ENCODE data around the gene COPG1. TPM values are rescaled to one million over a fixed set of nuclear protein-coding genes. Genes with fewer than 3 reads are reported as not detected.

COPG1 gene
- total and polyA plus RNA-seq, 2 of the 13 experiments (the other 11 are each of a cell fraction or from before 2014, with no cell fraction given) = 98.6 to 166 TPM

- peak; percentile 54 for TF ChIP-seq ZNF274 (CRISPR knock-in tag; IDR thresholded peaks at IDR 0.05)
- TF ChIP-seq NONO (IDR thresholded peaks at IDR 0.05) = no peak
- peak; percentile 70 for TF ChIP-seq NONO (CRISPR knock-in tag; conservative IDR thresholded peaks at IDR 0.05)
- peak; percentile 79 for TF ChIP-seq CBX1 (IDR thresholded peaks at IDR 0.05; ENCODE audit: low read depth)
- TF ChIP-seq MAFF (IDR thresholded peaks at IDR 0.05; ENCODE audit: low read depth, low read length) = no peak
- TF ChIP-seq ZNF224 (CRISPR knock-in tag; IDR thresholded peaks at IDR 0.05) = no peak
- TF ChIP-seq SP5 (CRISPR knock-in tag; IDR thresholded peaks at IDR 0.05; ENCODE audit: borderline replicate concordance, low read depth) = no peak
- peak; percentile 48; the same call in 1 of the 2 replicates for TF ChIP-seq ZNF143 (CRISPR knock-in tag; IDR thresholded peaks at IDR 0.05)
- TF ChIP-seq YY1 (IDR thresholded peaks at IDR 0.05; ENCODE audit: insufficient read depth, insufficient replicate concordance, low read depth, low read length) = no peak
- TF ChIP-seq ZSCAN31 (CRISPR knock-in tag; IDR thresholded peaks at IDR 0.05; ENCODE audit: low read depth) = peak; percentile 47; the same call in 1 of the 2 replicates
- no peak for TF ChIP-seq TBX2 (CRISPR knock-in tag; IDR thresholded peaks at IDR 0.05; ENCODE audit: borderline replicate concordance)
- TF ChIP-seq, protein P1, sequence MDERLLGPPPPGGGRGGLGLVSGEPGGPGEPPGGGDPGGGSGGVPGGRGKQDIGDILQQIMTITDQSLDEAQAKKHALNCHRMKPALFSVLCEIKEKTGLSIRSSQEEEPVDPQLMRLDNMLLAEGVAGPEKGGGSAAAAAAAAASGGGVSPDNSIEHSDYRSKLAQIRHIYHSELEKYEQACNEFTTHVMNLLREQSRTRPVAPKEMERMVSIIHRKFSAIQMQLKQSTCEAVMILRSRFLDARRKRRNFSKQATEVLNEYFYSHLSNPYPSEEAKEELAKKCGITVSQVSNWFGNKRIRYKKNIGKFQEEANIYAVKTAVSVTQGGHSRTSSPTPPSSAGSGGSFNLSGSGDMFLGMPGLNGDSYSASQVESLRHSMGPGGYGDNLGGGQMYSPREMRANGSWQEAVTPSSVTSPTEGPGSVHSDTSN (CRISPR knock-in tag; IDR thresholded peaks at IDR 0.05) = no peak
- peak; percentile 11; the same call in 1 of the 2 replicates for TF ChIP-seq ZNF263 (CRISPR knock-in tag; IDR thresholded peaks at IDR 0.05)
- peak; percentile 84; a peak in 3 of 4 replicates for TF ChIP-seq HMGXB4 (CRISPR knock-in tag; IDR thresholded peaks at IDR 0.05; ENCODE audit: borderline replicate concordance in 1 of 2, low read depth in 1 of 2)
- TF ChIP-seq HMGXB3 (CRISPR knock-in tag; IDR thresholded peaks at IDR 0.05; ENCODE audit: borderline replicate concordance) = 0 out of 2 replicates have a peak, but pooled peaks have one; percentile 10
- no peak for TF ChIP-seq E2F1 (CRISPR knock-in tag; IDR thresholded peaks at IDR 0.05)
- TF ChIP-seq SATB2 (CRISPR knock-in tag; IDR thresholded peaks at IDR 0.05) = no peak; the same call in 1 of the 2 replicates
- TF ChIP-seq TCF7 (IDR thresholded peaks at IDR 0.05; ENCODE audit: low read depth) = no peak
- peak; percentile 84; the same call in 1 of the 2 replicates for TF ChIP-seq NRL (CRISPR knock-in tag; IDR thresholded peaks at IDR 0.05; ENCODE audit: borderline replicate concordance)
Measured at GRCh38 chr3:129249284-129250065, at the start of gene COPG1 (continued).
